K562 (cell line): ENCODE measurements around the gene ADD2. TPM values are rescaled to one million over a fixed set of nuclear protein-coding genes. Genes with fewer than 3 reads are reported as not detected.
A peak's percentile ranks its signal among the peaks of the same experiment; 100 is the strongest.

ENCODE experiments used
- ARID1B ChIP-seq: fragments of 450-650 bp; IDR thresholded peaks from 2 replicates; pipeline ENCODE4 v1.6.1; 2016; ENCODE audit warnings: antibody characterized with exemption, mild to moderate bottlenecking, inconsistent platforms
- ATF1 ChIP-seq, 2 experiments: fragments of 450-650 bp in 1 of 2; IDR thresholded peaks; 2 replicates each; pipeline ENCODE4 v1.6.1; 2016; ENCODE audit warnings: missing compliant biosample characterization in 1 of 2, missing genetic modification characterization in 1 of 2
- CBX1 ChIP-seq: sonication (generic); IDR thresholded peaks from 2 replicates; pipeline ENCODE4 v1.6.1; 2016; ENCODE audit warnings: antibody characterized with exemption, low read depth, mild to moderate bottlenecking
- EHMT2 ChIP-seq: fragments of 450-650 bp; IDR thresholded peaks from 2 replicates; pipeline ENCODE4 v1.6.1; 2018; ENCODE audit warnings: antibody characterized with exemption
- ESRRA ChIP-seq: fragments of 450-650 bp; IDR thresholded peaks from 2 replicates; pipeline ENCODE4 v1.6.1; 2014; ENCODE audit warnings: low read depth, mild to moderate bottlenecking, moderate library complexity, borderline replicate concordance
- FOXP1 ChIP-seq: sonication (generic); formaldehyde crosslinking; IDR thresholded peaks from 2 replicates; pipeline ENCODE4 v1.8.0; 2022; ENCODE audit warnings: mild to moderate bottlenecking, missing genetic modification reagents
- GATAD2B ChIP-seq: fragments of 450-650 bp; IDR thresholded peaks from 2 replicates; pipeline ENCODE4 v1.6.1; 2017; ENCODE audit warnings: mild to moderate bottlenecking, borderline replicate concordance
- HMGN3 ChIP-seq: IDR thresholded peaks from 2 replicates; pipeline ENCODE4 v1.6.1; 2011; ENCODE audit warnings: borderline replicate concordance, low read depth, mild to moderate bottlenecking, mixed read lengths, low read length; ENCODE audit not compliant: insufficient read length; ENCODE audit errors: extremely low read depth
- NR2C1 ChIP-seq, 2 experiments: fragments of 450-650 bp; IDR thresholded peaks; 2 replicates each; pipeline ENCODE4 v1.6.1; 2017; ENCODE audit warnings: mild to moderate bottlenecking in 2 of 2, antibody characterized with exemption in 1 of 2, inconsistent platforms in 1 of 2, missing compliant biosample characterization in 1 of 2, missing genetic modification characterization in 1 of 2
- PML ChIP-seq: IDR thresholded peaks from 2 replicates; pipeline ENCODE4 v1.6.1; 2012; ENCODE audit warnings: low read length, inconsistent platforms
- PTBP1 ChIP-seq: fragments of 200-400 bp; formaldehyde crosslinking; IDR thresholded peaks from 2 replicates; pipeline ENCODE4 v1.6.1; 2017; ENCODE audit warnings: low read depth, low read length
- RCOR1 ChIP-seq, 2 experiments: IDR thresholded peaks; 2 replicates each; pipeline ENCODE4 v1.6.1; 2012; ENCODE audit warnings: low read depth in 2 of 2, low read length in 2 of 2, borderline replicate concordance in 1 of 2, improper control_type of control experiment in 1 of 2
- SAFB ChIP-seq: fragments of 200-400 bp; formaldehyde crosslinking; IDR thresholded peaks from 2 replicates; pipeline ENCODE4 v1.6.1; 2017; ENCODE audit warnings: low read depth, low read length, borderline replicate concordance
- SMARCE1 ChIP-seq: fragments of 450-650 bp; IDR thresholded peaks from 2 replicates; pipeline ENCODE4 v1.7.1; 2016; ENCODE audit warnings: mild to moderate bottlenecking
- TAL1 ChIP-seq: fragments of 450-650 bp; IDR thresholded peaks from 2 replicates; pipeline ENCODE4 v1.6.1; 2016; ENCODE audit warnings: mild to moderate bottlenecking
- TCF3 ChIP-seq: sonication (generic); formaldehyde crosslinking; IDR thresholded peaks from 2 replicates; pipeline ENCODE4 v1.4.0; 2020; ENCODE audit warnings: mild to moderate bottlenecking, missing genetic modification reagents
- TRIM24 ChIP-seq, 2 experiments: fragments of 450-650 bp; IDR thresholded peaks; 2 replicates each; pipeline ENCODE4 v1.6.1; 2016
- ZEB2 ChIP-seq: fragments of 450-650 bp; IDR thresholded peaks from 2 replicates; pipeline ENCODE4 v1.6.1; 2016
- ZNF561 ChIP-seq: fragments of 450-650 bp; formaldehyde crosslinking; conservative IDR thresholded peaks from 2 replicates; pipeline ENCODE4 v1.4.0; 2020; ENCODE audit warnings: mild to moderate bottlenecking, moderate library complexity
- polyA plus RNA-seq, 8 experiments: library from polyadenylated mRNA; depleted of rRNA in 4 of 8; stranded (reverse) in 5 of 8; unstranded in 3 of 8; fragments of >200 nt; fragmentation: Nextera tagmentation in 2 of 8; fragmentation: Illumina TruSeq in 1 of 8; extraction: Ambion mirVana in 2 of 8; extraction: Trizol in 1 of 8; gene quantifications; 2 replicates each; pipeline versions ENCODE4 v1.2.1 to v1.2.3, GENCODE V29; 2011 to 2014; ENCODE audit warnings: inconsistent platforms in 1 of 8, missing spikeins in 1 of 8
- total RNA-seq, 7 experiments: library from RNA; depleted of rRNA in 6 of 7; stranded (reverse); fragments of >200 nt in 6 of 7; fragmentation: Illumina TruSeq in 2 of 7; extraction: Trizol in 2 of 7; gene quantifications; 2 replicates each; pipeline versions ENCODE4 v1.2.1 to v1.2.3, GENCODE V29; 2011 to 2021; ENCODE audit warnings: low replicate concordance in 1 of 7
- TF ChIP-seq, protein P1 (sequence below), 2 experiments: fragments of 450-650 bp; IDR thresholded peaks; 2 replicates each; pipeline ENCODE4 v1.6.1; 2018; ENCODE audit warnings: mild to moderate bottlenecking in 2 of 2, low read depth in 1 of 2; ENCODE audit not compliant: partially characterized antibody in 2 of 2
- TF ChIP-seq, protein P2 (sequence below): sonication (generic); formaldehyde crosslinking; IDR thresholded peaks from 2 replicates; pipeline ENCODE4 v1.9.0; 2022; ENCODE audit warnings: mild to moderate bottlenecking, missing genetic modification reagents
- TF ChIP-seq, protein P3 (sequence below): fragments of 450-650 bp; IDR thresholded peaks from 2 replicates; pipeline ENCODE4 v1.6.1; 2016
- TF ChIP-seq, protein P4 (sequence below): fragments of 450-650 bp; IDR thresholded peaks from 2 replicates; pipeline ENCODE4 v1.6.1; 2016; ENCODE audit warnings: low read depth, mild to moderate bottlenecking, moderate library complexity

The ADD2 gene
- total and polyA plus RNA-seq, 9 of the 15 experiments (the other 6 are each of a cell fraction or from before 2014, with no cell fraction given), result 3.5 to 63.0 (median 36.2) TPM

DNA sequence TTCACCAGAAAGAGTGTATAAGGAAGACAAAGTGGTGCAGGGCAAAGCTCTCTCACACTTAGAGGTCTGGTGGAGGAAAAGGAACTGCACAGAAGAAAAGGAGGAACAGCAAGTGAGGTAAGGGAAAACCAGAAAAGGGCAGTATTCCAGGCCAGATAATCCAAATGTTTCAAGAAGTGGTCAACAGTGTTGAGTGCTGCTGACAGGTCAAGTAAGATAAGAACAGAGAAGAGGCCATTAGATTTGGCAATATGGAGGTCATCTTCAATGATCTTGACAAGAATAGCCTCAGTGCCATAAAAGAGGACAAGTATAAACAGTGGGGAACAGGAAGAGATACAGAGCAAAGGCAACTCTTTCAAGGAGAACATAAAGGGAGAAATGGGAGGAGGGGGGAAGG, 15.0 kb downstream of the ADD2 start (continued):
- TF ChIP-seq, protein P1, sequence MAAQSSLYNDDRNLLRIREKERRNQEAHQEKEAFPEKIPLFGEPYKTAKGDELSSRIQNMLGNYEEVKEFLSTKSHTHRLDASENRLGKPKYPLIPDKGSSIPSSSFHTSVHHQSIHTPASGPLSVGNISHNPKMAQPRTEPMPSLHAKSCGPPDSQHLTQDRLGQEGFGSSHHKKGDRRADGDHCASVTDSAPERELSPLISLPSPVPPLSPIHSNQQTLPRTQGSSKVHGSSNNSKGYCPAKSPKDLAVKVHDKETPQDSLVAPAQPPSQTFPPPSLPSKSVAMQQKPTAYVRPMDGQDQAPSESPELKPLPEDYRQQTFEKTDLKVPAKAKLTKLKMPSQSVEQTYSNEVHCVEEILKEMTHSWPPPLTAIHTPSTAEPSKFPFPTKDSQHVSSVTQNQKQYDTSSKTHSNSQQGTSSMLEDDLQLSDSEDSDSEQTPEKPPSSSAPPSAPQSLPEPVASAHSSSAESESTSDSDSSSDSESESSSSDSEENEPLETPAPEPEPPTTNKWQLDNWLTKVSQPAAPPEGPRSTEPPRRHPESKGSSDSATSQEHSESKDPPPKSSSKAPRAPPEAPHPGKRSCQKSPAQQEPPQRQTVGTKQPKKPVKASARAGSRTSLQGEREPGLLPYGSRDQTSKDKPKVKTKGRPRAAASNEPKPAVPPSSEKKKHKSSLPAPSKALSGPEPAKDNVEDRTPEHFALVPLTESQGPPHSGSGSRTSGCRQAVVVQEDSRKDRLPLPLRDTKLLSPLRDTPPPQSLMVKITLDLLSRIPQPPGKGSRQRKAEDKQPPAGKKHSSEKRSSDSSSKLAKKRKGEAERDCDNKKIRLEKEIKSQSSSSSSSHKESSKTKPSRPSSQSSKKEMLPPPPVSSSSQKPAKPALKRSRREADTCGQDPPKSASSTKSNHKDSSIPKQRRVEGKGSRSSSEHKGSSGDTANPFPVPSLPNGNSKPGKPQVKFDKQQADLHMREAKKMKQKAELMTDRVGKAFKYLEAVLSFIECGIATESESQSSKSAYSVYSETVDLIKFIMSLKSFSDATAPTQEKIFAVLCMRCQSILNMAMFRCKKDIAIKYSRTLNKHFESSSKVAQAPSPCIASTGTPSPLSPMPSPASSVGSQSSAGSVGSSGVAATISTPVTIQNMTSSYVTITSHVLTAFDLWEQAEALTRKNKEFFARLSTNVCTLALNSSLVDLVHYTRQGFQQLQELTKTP (IDR thresholded peaks at IDR 0.05; ENCODE audit: low read depth in 1 of 2, partially characterized antibody in 2 of 2), result peak in 1 of 2 experiments; percentile 48
- TF ChIP-seq NR2C1 (IDR thresholded peaks at IDR 0.05) (peak; percentile 41; the same call in 1 of the 2 replicates), NR2C1 (tag; IDR thresholded peaks at IDR 0.05) (peak; percentile 64), TRIM24 (IDR thresholded peaks at IDR 0.05) (peak; percentile 12 to 47; a peak in 1 of 4 replicates), ZNF561 (CRISPR knock-in tag) (no peak), GATAD2B (no peak), SMARCE1 (peak; percentile 65; the same call in 1 of the 2 replicates), EHMT2 (peak; percentile 91), HMGN3 (no peak), ZEB2 (0 out of 2 replicates have a peak, but pooled peaks have one; percentile 27), SAFB (no peak), ESRRA (peak; percentile 53; the same call in 1 of the 2 replicates), TCF3 (CRISPR knock-in tag) (no peak), RCOR1 (IDR thresholded peaks at IDR 0.05; ENCODE audit: borderline replicate concordance in 1 of 2, low read depth in 2 of 2, low read length in 2 of 2) (peak in 1 of 2 experiments; percentile 78; a peak in 2 of 4 replicates), CBX1 (no peak), ARID1B (peak; percentile 72), PML (no peak), ATF1 (CRISPR knock-in tag; IDR thresholded peaks at IDR 0.05) (no peak), ATF1 (tag; IDR thresholded peaks at IDR 0.05) (no peak), FOXP1 (CRISPR knock-in tag) (no peak), TAL1 (0 out of 2 replicates have a peak, but pooled peaks have one; percentile 29), PTBP1 (no peak)
- TF ChIP-seq, protein P2, sequence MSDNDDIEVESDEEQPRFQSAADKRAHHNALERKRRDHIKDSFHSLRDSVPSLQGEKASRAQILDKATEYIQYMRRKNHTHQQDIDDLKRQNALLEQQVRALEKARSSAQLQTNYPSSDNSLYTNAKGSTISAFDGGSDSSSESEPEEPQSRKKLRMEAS, result no peak
- TF ChIP-seq, protein P3, sequence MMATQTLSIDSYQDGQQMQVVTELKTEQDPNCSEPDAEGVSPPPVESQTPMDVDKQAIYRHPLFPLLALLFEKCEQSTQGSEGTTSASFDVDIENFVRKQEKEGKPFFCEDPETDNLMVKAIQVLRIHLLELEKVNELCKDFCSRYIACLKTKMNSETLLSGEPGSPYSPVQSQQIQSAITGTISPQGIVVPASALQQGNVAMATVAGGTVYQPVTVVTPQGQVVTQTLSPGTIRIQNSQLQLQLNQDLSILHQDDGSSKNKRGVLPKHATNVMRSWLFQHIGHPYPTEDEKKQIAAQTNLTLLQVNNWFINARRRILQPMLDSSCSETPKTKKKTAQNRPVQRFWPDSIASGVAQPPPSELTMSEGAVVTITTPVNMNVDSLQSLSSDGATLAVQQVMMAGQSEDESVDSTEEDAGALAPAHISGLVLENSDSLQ, result peak; percentile 83
- TF ChIP-seq, protein P4, sequence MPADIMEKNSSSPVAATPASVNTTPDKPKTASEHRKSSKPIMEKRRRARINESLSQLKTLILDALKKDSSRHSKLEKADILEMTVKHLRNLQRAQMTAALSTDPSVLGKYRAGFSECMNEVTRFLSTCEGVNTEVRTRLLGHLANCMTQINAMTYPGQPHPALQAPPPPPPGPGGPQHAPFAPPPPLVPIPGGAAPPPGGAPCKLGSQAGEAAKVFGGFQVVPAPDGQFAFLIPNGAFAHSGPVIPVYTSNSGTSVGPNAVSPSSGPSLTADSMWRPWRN, result peak; percentile 80
